K562 (cell line): ENCODE data around the gene UQCC5. TPM values are rescaled to one million over a fixed set of nuclear protein-coding genes. Genes with fewer than 3 reads are reported as not detected.

Experiments
- CREB3L1 ChIP-seq: fragments of 450-650 bp; IDR thresholded peaks from 2 replicates; pipeline ENCODE4 v1.6.1; 2014; ENCODE audit warnings: low read depth, mild to moderate bottlenecking, moderate library complexity, borderline replicate concordance
- CTCF ChIP-seq, 3 experiments: IDR thresholded peaks in 2 of 3; conservative IDR thresholded peaks in 1 of 3; 2 replicates each; pipeline ENCODE4 v1.5.1; 2011 to 2012; ENCODE audit warnings: low read length in 3 of 3, mild to moderate bottlenecking in 3 of 3, control low read depth in 2 of 3, improper control_type of control experiment in 1 of 3, inconsistent platforms in 1 of 3, low read depth in 1 of 3, mixed read lengths in 1 of 3, moderate library complexity in 1 of 3; ENCODE audit not compliant: insufficient read depth in 2 of 3
- E2F4 ChIP-seq: sonication (generic); formaldehyde crosslinking; IDR thresholded peaks from 2 replicates; pipeline ENCODE4 v1.8.0; 2022; ENCODE audit warnings: mild to moderate bottlenecking, low read depth, missing genetic modification reagents
- EP400 ChIP-seq: fragments of 450-650 bp; IDR thresholded peaks from 2 replicates; pipeline ENCODE4 v1.6.1; 2017; ENCODE audit warnings: antibody characterized with exemption, mild to moderate bottlenecking, moderate library complexity
- FOXK1 ChIP-seq: sonication (generic); formaldehyde crosslinking; IDR thresholded peaks from 2 replicates; pipeline ENCODE4 v1.8.0; 2022; ENCODE audit warnings: missing genetic modification reagents, mild to moderate bottlenecking, borderline replicate concordance
- GTF3C2 ChIP-seq: IDR thresholded peaks from 3 replicates; pipeline ENCODE4 v1.6.1; 2011; ENCODE audit warnings: borderline replicate concordance, mild to moderate bottlenecking, moderate library complexity; ENCODE audit not compliant: insufficient read length; ENCODE audit errors: extremely low read depth
- KAT8 ChIP-seq: fragments of 450-650 bp; IDR thresholded peaks from 2 replicates; pipeline ENCODE4 v1.6.1; 2016; ENCODE audit warnings: low read depth, mild to moderate bottlenecking
- MAFF ChIP-seq: IDR thresholded peaks from 2 replicates; pipeline ENCODE4 v1.6.1; 2012; ENCODE audit warnings: low read length, improper control_type of control experiment
- MNT ChIP-seq, 2 experiments: fragments of 450-650 bp; conservative IDR thresholded peaks; 2 replicates each; pipeline ENCODE4 v1.6.1; 2017; ENCODE audit warnings: mild to moderate bottlenecking in 2 of 2, moderate library complexity in 2 of 2
- MYC ChIP-seq, 2 experiments: fragments of 250-450 bp in 1 of 2; sonication (Bioruptor Pico) in 1 of 2; IDR thresholded peaks; 2 replicates each; pipeline versions ENCODE4 v1.5.1 to v1.6.1; 2012 to 2021; ENCODE audit warnings: low read depth in 2 of 2, borderline replicate concordance in 1 of 2, improper control_type of control experiment in 1 of 2, low read length in 1 of 2, mild to moderate bottlenecking in 1 of 2, moderate library complexity in 1 of 2
- OTX1 ChIP-seq: fragments of 450-650 bp; formaldehyde crosslinking; IDR thresholded peaks from 2 replicates; pipeline ENCODE4 v1.4.0; 2022; ENCODE audit warnings: mild to moderate bottlenecking
- SRSF1 ChIP-seq: fragments of 200-400 bp; formaldehyde crosslinking; IDR thresholded peaks from 2 replicates; pipeline ENCODE4 v1.6.1; 2017; ENCODE audit warnings: mild to moderate bottlenecking, low read depth, low read length, moderate library complexity
- STAT5B ChIP-seq: fragments of 250-450 bp; sonication (Bioruptor Pico); IDR thresholded peaks from 2 replicates; pipeline ENCODE4 v1.8.0; 2021; ENCODE audit warnings: mild to moderate bottlenecking, inconsistent platforms
- YY1 ChIP-seq, 3 experiments: IDR thresholded peaks; 2 replicates each; pipeline ENCODE4 v1.6.1; 2011; ENCODE audit warnings: low read length in 2 of 3, mild to moderate bottlenecking in 2 of 3, moderate library complexity in 2 of 3, borderline replicate concordance in 1 of 3, control low read depth in 1 of 3, low read depth in 1 of 3; ENCODE audit not compliant: insufficient read depth in 3 of 3, insufficient replicate concordance in 2 of 3, control insufficient read depth in 1 of 3, insufficient read length in 1 of 3; ENCODE audit errors: extremely low read depth in 1 of 3
- ZNF217 ChIP-seq: sonication (generic); formaldehyde crosslinking; IDR thresholded peaks from 2 replicates; pipeline ENCODE4 v1.8.0; 2022; ENCODE audit warnings: mild to moderate bottlenecking, missing genetic modification reagents
- polyA plus RNA-seq, 8 experiments: library from polyadenylated mRNA; depleted of rRNA in 4 of 8; stranded (reverse) in 5 of 8; unstranded in 3 of 8; fragments of >200 nt; fragmentation: Nextera tagmentation in 2 of 8; fragmentation: Illumina TruSeq in 1 of 8; extraction: Ambion mirVana in 2 of 8; extraction: Trizol in 1 of 8; gene quantifications; 2 replicates each; pipeline versions ENCODE4 v1.2.1 to v1.2.3, GENCODE V29; 2011 to 2014; ENCODE audit warnings: inconsistent platforms in 1 of 8, missing spikeins in 1 of 8
- total RNA-seq, 7 experiments: library from RNA; depleted of rRNA in 6 of 7; stranded (reverse); fragments of >200 nt in 6 of 7; fragmentation: Illumina TruSeq in 2 of 7; extraction: Trizol in 2 of 7; gene quantifications; 2 replicates each; pipeline versions ENCODE4 v1.2.1 to v1.2.3, GENCODE V29; 2011 to 2021; ENCODE audit warnings: low replicate concordance in 1 of 7

Gene UQCC5
- total and polyA plus RNA-seq, 9 of the 15 experiments (the other 6 are each of a cell fraction or from before 2014, with no cell fraction given) = 10.2 to 55.4 (median 33.8) TPM

GRCh38 chr3:52518723-52519444 lies 17.5 kb upstream of the UQCC5 start (continued):
- 0 out of 6 replicates have a peak, but pooled peaks of 1 of the 3 experiments have one; percentile 5 for TF ChIP-seq CTCF (IDR thresholded peaks at IDR 0.05 in 2 of 3, conservative IDR thresholded peaks at IDR 0.05 in 1 of 3; ENCODE audit: insufficient read depth in 2 of 3, low read depth in 1 of 3, low read length in 3 of 3)
- peak; percentile 14; the same call in 1 of the 2 replicates for TF ChIP-seq MYC (IDR thresholded peaks at IDR 0.05; ENCODE audit: low read depth, low read length)
- TF ChIP-seq MYC (CRISPR knock-in tag; IDR thresholded peaks at IDR 0.05; ENCODE audit: borderline replicate concordance, low read depth) = no peak
- TF ChIP-seq CREB3L1 = no peak
- no peak for TF ChIP-seq ZNF217
- TF ChIP-seq FOXK1 (CRISPR knock-in tag) = no peak
- no peak for TF ChIP-seq STAT5B
- TF ChIP-seq YY1 (IDR thresholded peaks at IDR 0.05; ENCODE audit: borderline replicate concordance in 1 of 3, control insufficient read depth in 1 of 3, extremely low read depth in 1 of 3, insufficient read depth in 3 of 3, insufficient read length in 1 of 3, insufficient replicate concordance in 2 of 3, low read depth in 1 of 3, low read length in 2 of 3) = peak in 2 of 3 experiments; percentile 46 to 58
- TF ChIP-seq E2F4 (CRISPR knock-in tag) = 0 out of 2 replicates have a peak, but pooled peaks have one; percentile 45
- peak; percentile 52; the same call in 1 of the 2 replicates for TF ChIP-seq EP400
- TF ChIP-seq SRSF1 = no peak
- peak; percentile 60 to 63; a peak in 2 of 4 replicates for TF ChIP-seq MNT (conservative IDR thresholded peaks at IDR 0.05)
- TF ChIP-seq KAT8 = no peak
- no peak for TF ChIP-seq MAFF
- TF ChIP-seq OTX1 = no peak
- TF ChIP-seq GTF3C2 = no peak
